ENCODE data around the gene CYFIP2.
A peak's percentile ranks its signal among the peaks of the same experiment; 100 is the strongest.
"Not testable (repeated sequence)": the region's sequence is repeated elsewhere in the genome, so short reads cannot be mapped to it uniquely, and the experiment has no call there.

Gene CYFIP2

DNA sequence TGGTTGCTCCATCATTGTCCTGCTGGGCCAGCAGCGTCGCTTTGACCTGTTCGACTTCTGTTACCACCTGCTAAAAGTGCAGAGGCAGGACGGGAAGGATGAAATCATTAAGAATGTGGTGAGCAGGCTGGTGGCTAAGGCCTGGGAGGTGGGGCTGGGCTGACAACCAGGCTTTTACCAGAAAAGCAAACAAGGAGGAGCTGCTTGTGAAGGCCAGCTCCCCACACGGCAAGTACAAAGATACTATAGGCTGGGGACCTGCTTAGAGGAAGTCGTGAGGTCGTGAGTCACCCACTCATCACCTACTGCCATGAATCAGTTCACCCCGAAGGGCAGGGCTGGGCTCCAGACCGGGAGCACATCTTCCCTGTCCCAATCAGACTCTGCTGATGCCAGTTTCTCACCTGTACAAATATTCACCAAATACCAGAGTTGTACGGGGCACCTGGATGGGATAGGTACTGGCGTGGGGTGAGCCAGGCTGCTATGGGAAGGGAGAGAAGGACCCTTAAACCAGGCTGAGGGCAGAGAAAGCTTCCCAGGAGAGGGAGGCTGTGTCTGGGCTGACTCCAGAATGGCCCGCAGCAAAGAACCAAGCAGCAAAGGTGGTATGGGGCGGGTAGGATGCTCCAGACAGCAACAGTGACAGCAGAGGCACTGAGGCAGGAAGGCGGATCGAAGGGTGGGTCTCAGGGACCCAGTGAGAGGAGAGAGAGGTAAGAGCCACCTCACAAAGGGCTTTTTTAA lies 124.8 kb downstream of the CYFIP2 start:
- peak; percentile 38 for DNase-seq (ENCODE audit: low read depth)

DNA sequence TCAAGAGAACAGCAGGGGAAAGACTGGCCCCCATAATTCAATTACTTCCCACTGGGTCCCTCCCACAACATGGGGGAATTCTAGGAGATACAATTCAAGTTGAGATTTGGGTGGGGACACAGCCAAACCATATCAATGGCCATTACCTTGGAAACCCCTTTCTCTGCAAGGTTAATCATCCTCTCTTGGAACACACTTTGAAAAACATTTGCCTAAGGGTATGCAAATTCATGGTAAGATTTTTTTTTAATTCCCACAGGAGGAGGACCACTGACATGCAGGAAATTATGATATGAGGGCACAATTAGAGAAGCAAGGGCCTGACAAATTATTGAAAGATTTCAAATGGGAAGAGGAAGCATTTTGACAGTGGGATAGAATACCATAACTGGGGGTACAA lies 132.4 kb downstream of the CYFIP2 start:
- DNase-seq (ENCODE audit: low read depth), result no peak

DNA sequence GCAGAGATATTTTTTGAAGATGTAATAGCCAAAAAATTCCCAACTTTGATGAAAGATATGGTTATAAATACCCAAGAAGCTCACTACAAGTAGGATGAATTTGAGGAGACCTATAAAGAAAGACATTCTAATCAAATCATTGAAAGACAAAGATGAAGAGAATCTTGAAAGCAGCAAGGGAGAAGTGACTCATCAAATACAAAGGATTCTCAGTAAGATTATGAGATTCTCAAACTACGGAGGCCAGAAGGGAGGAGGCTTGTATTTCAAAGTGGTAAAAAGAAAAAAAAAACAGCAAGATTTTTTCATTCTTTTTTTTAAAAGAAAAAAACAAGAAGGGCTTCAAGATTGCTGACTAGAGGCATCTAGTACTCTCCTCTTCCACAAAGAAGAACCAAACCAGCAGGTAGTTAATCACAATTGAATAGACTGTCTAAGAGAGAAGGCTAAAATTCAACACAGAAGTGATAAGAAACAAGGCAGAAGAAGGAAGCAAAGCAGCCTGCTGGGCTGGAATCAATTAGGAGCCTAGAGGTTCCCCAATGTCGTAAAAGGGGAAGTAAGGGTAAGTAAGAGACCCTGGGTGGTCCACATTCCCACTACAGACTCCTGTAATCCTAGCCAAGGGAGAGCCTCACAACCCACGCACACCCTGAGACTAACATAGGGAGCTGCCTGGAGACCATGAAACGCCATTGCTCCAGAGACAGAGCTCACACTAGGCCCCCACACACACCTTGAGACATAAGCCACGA lies 135.0 kb downstream of the CYFIP2 start:
- DNase-seq (ENCODE audit: low read depth), result no peak

DNA sequence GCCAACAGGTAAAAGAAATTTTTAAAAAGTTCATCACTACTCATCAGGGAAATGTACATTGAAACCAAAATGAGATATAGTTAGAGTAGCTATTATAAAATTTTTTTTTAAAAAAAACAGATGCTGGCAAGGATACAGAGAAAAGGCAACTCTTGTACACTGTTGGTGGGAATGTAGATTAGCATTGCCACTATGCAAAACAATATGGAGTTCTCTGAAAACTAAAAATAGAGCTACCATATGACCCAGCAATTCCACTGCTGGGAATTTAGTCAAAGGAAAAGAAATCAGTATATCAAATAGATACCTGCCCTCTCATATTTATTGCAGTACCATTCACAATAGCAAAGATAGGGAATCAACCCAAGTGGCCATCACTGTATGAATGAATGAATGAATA lies 149.9 kb downstream of the CYFIP2 start:
- no peak for DNase-seq (ENCODE audit: low read depth)

DNA sequence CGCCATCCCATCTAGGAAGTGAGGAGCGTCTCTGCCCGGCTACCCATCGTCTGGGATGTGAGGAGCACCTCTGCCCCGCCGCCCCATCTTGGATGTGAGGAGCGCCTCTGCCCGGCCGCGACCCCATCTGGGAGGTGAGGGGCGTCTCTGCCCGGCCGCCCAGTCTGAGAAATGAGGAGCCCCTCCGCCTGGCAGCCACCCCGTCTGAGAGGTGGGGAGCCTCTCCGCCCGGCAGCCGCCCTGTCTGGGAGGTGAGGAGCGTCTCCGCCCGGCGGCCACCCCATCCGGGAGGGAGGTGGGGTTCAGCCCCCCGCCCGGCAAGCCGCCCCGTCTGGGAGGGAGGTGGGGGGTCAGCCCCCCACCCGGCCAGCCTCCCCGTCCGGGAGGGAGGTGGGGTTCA lies 153.6 kb downstream of the CYFIP2 start:
- not testable (repeated sequence) for DNase-seq (ENCODE audit: low read depth)

DNA sequence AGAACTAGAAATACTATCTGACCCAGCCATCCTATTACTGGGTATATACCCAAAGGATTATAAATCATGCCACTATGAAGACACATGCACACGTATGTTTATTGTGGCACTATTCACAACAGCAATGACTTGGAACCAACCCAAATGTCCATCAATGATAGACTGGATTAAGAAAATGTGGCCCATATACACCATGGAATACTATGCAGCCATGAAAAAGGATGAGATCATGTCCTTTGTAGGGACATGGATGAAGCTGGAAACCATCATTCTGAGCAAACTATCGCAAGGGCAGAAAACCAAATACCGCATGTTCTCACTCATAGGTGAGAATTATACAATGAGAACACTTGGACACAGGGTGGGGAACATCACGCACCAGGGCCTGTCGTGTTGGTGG lies 164.0 kb downstream of the CYFIP2 start:
- DNase-seq (ENCODE audit: low read depth), result not testable (repeated sequence)

DNA sequence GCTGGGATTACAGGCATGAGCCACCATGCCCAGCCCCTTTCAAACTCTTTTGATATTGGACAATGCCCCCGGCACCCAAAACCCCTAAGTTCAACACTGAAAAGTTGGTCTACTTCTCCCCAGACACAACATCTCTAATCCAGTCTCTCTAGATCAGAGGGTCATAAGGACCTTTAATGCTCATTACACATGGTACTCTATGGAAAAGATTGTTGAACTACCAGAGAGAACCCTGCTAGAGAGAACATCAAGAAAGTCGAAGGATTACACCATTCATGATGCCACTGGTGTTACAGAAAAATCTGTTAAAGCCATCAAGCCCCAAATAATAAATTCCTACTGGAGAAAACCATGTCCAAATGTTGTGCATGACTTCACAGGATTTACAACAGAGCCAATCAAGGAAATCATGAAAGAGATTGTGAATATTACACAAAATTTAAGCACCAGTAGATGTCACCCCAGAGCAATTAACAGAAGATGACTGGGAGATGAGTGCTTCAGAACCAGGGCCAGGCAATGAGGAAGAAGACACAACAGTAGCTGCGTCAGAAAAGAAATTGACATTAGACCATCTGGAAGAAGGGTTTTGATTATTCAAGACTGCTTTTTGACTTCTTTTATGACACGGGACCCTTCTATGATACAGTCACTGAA lies 165.7 kb downstream of the CYFIP2 start:
- DNase-seq (ENCODE audit: low read depth), result peak; percentile 9

DNA sequence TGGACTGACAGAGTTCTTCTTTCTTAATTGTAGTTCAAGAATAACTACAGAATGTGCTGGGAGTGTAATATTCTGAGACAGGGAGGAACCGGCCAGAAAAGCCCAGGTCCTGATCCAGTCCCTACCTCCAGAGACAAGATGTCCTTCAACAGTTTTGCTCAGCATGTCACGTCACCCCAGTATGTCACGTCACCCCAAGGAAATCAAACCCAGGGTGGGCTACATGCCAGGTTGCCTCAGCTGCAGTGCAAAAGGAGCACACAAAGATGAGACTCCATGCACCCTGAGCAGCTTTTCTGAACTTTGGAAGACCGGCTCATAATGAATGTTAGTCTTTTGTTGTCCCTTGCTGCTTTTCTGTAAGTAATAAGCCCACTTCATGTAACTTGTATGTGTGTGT lies 168.2 kb downstream of the CYFIP2 start:
- DNase-seq (ENCODE audit: low read depth), result no peak

DNA sequence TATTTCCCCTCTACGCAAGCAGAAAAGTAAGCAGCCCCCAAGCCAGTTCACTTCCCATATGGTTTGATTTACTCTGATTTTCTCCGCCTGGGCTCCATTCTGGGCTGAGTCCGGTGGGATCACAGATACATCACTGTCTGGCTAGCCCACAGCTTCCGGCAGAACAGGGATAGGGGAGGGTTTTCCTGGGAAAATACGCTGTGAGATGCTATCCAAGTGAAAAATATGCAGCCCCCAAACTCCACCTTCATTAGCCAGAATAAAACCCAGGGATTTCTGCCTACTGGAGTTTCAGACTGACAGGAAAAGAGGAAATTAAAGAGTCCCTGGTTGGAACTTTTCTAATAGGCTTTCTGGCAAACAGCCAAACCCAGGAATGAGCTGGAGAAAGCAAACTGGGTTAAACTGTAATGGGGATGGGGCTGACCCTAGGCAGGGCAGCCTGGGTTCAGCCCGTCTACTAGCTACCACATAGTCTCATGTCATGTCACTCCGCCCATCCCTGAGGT lies 177.2 kb downstream of the CYFIP2 start:
- DNase-seq (ENCODE audit: low read depth), result no peak

DNA sequence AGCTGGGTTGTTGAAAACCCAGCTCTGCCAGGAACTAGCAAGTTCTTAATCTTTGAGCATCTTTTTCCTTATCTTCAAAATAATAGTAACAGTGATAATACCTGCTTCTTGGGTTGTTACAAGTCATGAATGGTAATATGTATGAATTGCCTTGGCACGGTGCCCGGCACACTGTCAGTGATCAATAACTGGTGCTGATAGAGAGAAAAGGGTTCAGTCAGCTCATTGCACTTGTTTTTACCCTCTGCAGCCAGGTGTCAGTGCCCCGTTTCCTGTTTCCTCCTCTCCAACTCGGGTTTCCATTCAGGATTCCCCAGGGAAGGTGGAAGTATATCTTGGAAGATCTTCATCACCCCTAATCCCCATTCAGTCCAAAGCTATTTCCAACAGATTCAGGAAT lies 178.3 kb downstream of the CYFIP2 start:
- DNase-seq (ENCODE audit: low read depth), result no peak

Measured in stimulated activated CD4-positive, alpha-beta T cell treated with anti-CD3 and anti-CD28 coated beads, Interleukin-2, amount 100 ng/mL, for 4 hours (primary cell).